ENCODE results near the gene ASAP2.

GRCh38 chr2:9258953-9259399, 52.4 kb downstream of the ASAP2 start:
- no peak for TF ChIP-seq CTCF (conservative IDR thresholded peaks at IDR 0.05)
- no peak for TF ChIP-seq EZH2 (IDR thresholded peaks at IDR 0.05; ENCODE audit: low read depth)

All from PC-9 (cell line).